Measurements from ENCODE around the gene BTBD19.

The BTBD19 gene

DNA sequence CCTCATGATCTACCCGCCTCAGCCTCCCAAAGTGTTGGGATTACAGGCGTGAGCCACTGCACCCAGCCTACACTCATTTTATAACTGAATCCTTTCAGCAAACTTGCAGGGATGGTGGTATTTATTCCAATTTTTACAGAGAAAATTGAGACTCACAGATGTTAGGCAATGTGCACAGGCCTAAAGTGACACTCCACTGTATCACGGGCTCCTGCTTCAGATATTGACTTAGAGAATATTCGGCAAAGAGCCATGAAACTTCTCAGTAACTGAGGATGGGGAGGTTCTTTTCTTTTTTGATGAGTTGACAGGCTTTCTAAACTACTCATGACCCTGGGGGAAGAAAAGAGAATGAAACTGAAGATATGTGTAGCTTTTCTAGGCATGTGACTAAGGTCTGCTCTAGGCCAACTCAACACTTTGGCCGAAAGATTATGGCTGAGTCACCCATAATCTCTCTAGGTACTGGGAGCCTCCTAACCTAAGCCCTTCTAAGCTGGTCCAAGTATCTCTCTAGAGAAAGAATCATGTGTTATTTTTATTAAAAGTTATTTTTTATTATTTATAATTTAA lies 54.6 kb downstream of the BTBD19 start:
- peak; percentile 28 for DNase-seq

Data from fibroblast of skin of right biceps (primary cell).